T-helper 2 cell treated with Interferon-gamma antibody and Interleukin-4, amounts not matched to agents 100 ng/mL and 5 ng/mL, for 36 hours (primary cell): ENCODE results near the gene ARHGAP10. TPM values are rescaled to one million over a fixed set of nuclear protein-coding genes. Genes with fewer than 3 reads are reported as not detected.
"Not testable (repeated sequence)": the region's sequence is repeated elsewhere in the genome, so short reads cannot be mapped to it uniquely, and the experiment has no call there.

Source experiments
- intact Hi-C: fragments of 100-400 bp; cut with micrococcal nuclease; formaldehyde crosslinking; loops from one replicate; pipeline ENCODE4 v1.15.1; 2023
- total RNA-seq: library from RNA; stranded (reverse); gene quantifications from 2 replicates; pipeline ENCODE4 v1.2.3, GENCODE V29; 2022

The ARHGAP10 gene
- total RNA-seq, 1 donor from 2014 or later: 21.7 TPM

GRCh38 chr4:147884536-147884935 is 152.6 kb downstream of the ARHGAP10 start:
- intact Hi-C loops: no loop called here

GRCh38 chr4:147885216-147885615 is 153.3 kb downstream of the ARHGAP10 start:
- intact Hi-C loops: not testable (repeated sequence)

GRCh38 chr4:147891476-147892115 is 159.7 kb downstream of the ARHGAP10 start:
- intact Hi-C loops: no loop called here

GRCh38 chr4:147899512-147899911 is 167.6 kb downstream of the ARHGAP10 start:
- intact Hi-C loops: no loop called here

GRCh38 chr4:147901388-147901787 is 169.5 kb downstream of the ARHGAP10 start:
- intact Hi-C loops: no loop called here

- intact Hi-C loops: no loop called here
These were observed 170.0 kb downstream of the ARHGAP10 start for GRCh38 chr4:147901916-147902315.

- intact Hi-C loops: no loop called here
These were observed 177.3 kb downstream of the ARHGAP10 start for GRCh38 chr4:147909225-147909624.

GRCh38 chr4:147910315-147910714 is 178.4 kb downstream of the ARHGAP10 start:
- intact Hi-C loops: no loop called here

- intact Hi-C loops: not testable (repeated sequence)
These were observed 180.2 kb downstream of the ARHGAP10 start for GRCh38 chr4:147912106-147912505.

GRCh38 chr4:147913137-147913536 is 181.2 kb downstream of the ARHGAP10 start:
- intact Hi-C loops: no loop called here

- intact Hi-C loops: no loop called here
These were observed 184.5 kb downstream of the ARHGAP10 start for GRCh38 chr4:147916351-147916750.

- intact Hi-C loops: loop anchor here (10.0 kb wide), 1 partner anchor 131 kb away; no protein-coding TSS in a partner anchor
These were observed 191.5 kb downstream of the ARHGAP10 start for GRCh38 chr4:147923381-147923780.

- intact Hi-C loops: loop anchor here (10.0 kb wide), 1 partner anchor 131 kb away; no protein-coding TSS in a partner anchor
These were observed 192.0 kb downstream of the ARHGAP10 start for GRCh38 chr4:147923854-147924253.

- intact Hi-C loops: loop anchor here (10.0 kb wide), 1 partner anchor 130 kb away; no protein-coding TSS in a partner anchor
These were observed 192.9 kb downstream of the ARHGAP10 start for GRCh38 chr4:147924604-147925412.

GRCh38 chr4:147927377-147928137 is 195.7 kb downstream of the ARHGAP10 start:
- intact Hi-C loops: loop anchor here (10.0 kb wide), 1 partner anchor 127 kb away; no protein-coding TSS in a partner anchor

GRCh38 chr4:147928400-147928799 is 196.5 kb downstream of the ARHGAP10 start:
- intact Hi-C loops: loop anchor here (10.0 kb wide), 1 partner anchor 126 kb away; no protein-coding TSS in a partner anchor

- intact Hi-C loops: loop anchor here (10.0 kb wide), 1 partner anchor 125 kb away; no protein-coding TSS in a partner anchor
These were observed 197.9 kb downstream of the ARHGAP10 start for GRCh38 chr4:147929746-147930145.

- intact Hi-C loops: no loop called here
These were observed 201.4 kb downstream of the ARHGAP10 start for GRCh38 chr4:147933316-147933715.

- intact Hi-C loops: no loop called here
These were observed 201.9 kb downstream of the ARHGAP10 start for GRCh38 chr4:147933779-147934178.

- intact Hi-C loops: no loop called here
These were observed 206.6 kb downstream of the ARHGAP10 start for GRCh38 chr4:147938496-147938895.

GRCh38 chr4:147940171-147940570 is 208.3 kb downstream of the ARHGAP10 start:
- intact Hi-C loops: loop anchor here (5.0 kb wide), 1 partner anchor 277 kb away; no protein-coding TSS in a partner anchor
